ENCODE data around the gene JUNB.
A peak's percentile ranks its signal among the peaks of the same experiment; 100 is the strongest.
"Not testable (repeated sequence)": the region's sequence is repeated elsewhere in the genome, so short reads cannot be mapped to it uniquely, and the experiment has no call there.

JUNB gene

GRCh38 chr19:12789098-12789903, 2.0 kb upstream of the JUNB start:
- DNase-seq = peak; percentile 76

GRCh38 chr19:12789904-12790619, 1.2 kb upstream of the JUNB start:
- DNase-seq = peak; percentile 98

GRCh38 chr19:12790628-12791344, 500 bp upstream of the JUNB start:
- no peak for DNase-seq

- DNase-seq = peak; percentile 90
These were observed 966 bp downstream of the JUNB start for GRCh38 chr19:12792051-12792852.

GRCh38 chr19:12792853-12793289, 1.6 kb downstream of the JUNB start:
- DNase-seq = no peak

GRCh38 chr19:12793290-12794195, 2.3 kb downstream of the JUNB start:
- DNase-seq = peak; percentile 97

- DNase-seq = no peak
These were observed 3.1 kb downstream of the JUNB start for GRCh38 chr19:12794196-12794941.

- no peak for DNase-seq
These were observed 3.7 kb downstream of the JUNB start for GRCh38 chr19:12794971-12795381.

- peak; percentile 96 for DNase-seq
These were observed 5.1 kb downstream of the JUNB start for GRCh38 chr19:12796146-12797071.

GRCh38 chr19:12797141-12797587, 5.9 kb downstream of the JUNB start:
- DNase-seq = no peak

- DNase-seq = not testable (repeated sequence)
These were observed 6.3 kb downstream of the JUNB start for GRCh38 chr19:12797607-12798006.

- no peak for DNase-seq
These were observed 8.6 kb downstream of the JUNB start for GRCh38 chr19:12799742-12800465.

GRCh38 chr19:12800466-12800770, 9.1 kb downstream of the JUNB start:
- no peak for DNase-seq

GRCh38 chr19:12800923-12801465, 9.7 kb downstream of the JUNB start:
- peak; percentile 57 for DNase-seq

- peak; percentile 94 for DNase-seq
These were observed 10.4 kb downstream of the JUNB start, which contains the start of the genes PRDX2 and THSD8 for GRCh38 chr19:12801466-12802266. PRDX2 (minus strand) TSS chr19:12801800; CDS start chr19:12801261, 539 bp downstream. THSD8 (plus strand) TSS chr19:12802069; CDS start chr19:12802072, 3 bp downstream.

- DNase-seq = no peak
These were observed 11.2 kb downstream of the JUNB start for GRCh38 chr19:12802267-12803106.

- DNase-seq = no peak
These were observed 12.8 kb downstream of the JUNB start for GRCh38 chr19:12804051-12804450.
